ENCODE data around the gene STAG3.

DNA sequence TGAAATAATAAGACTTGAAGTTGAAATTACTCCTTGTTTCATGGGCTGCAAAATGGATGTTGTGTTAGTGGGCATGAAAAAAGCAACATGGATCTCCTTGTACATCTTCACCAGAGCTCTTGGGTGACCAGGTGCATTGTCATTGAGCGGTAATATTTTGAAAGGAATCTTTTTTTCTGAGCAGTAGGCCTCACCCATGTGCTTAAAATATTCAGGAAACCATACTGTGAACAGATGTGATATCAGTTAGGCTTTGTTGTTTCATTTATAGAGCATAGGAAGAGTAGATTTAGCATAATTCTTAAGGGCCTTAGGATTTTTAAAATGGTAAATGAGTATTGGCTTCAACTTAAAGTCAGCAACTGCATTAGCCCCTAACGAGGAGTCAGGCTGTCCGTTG is 15.3 kb downstream of the STAG3 start:
- TF ChIP-seq POLR2AphosphoS5 (IDR thresholded peaks at IDR 0.05; ENCODE audit: low read depth, low read length) (no peak), SIN3A (IDR thresholded peaks at IDR 0.05; ENCODE audit: borderline replicate concordance, insufficient read depth, low read depth, low read length) (no peak), REST (IDR thresholded peaks at IDR 0.05; ENCODE audit: insufficient read depth in 1 of 2, low read depth in 2 of 2, low read length in 1 of 2) (no peak)
- TF ChIP-seq, protein P1, sequence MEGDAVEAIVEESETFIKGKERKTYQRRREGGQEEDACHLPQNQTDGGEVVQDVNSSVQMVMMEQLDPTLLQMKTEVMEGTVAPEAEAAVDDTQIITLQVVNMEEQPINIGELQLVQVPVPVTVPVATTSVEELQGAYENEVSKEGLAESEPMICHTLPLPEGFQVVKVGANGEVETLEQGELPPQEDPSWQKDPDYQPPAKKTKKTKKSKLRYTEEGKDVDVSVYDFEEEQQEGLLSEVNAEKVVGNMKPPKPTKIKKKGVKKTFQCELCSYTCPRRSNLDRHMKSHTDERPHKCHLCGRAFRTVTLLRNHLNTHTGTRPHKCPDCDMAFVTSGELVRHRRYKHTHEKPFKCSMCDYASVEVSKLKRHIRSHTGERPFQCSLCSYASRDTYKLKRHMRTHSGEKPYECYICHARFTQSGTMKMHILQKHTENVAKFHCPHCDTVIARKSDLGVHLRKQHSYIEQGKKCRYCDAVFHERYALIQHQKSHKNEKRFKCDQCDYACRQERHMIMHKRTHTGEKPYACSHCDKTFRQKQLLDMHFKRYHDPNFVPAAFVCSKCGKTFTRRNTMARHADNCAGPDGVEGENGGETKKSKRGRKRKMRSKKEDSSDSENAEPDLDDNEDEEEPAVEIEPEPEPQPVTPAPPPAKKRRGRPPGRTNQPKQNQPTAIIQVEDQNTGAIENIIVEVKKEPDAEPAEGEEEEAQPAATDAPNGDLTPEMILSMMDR (IDR thresholded peaks at IDR 0.05): no peak

All from Panc1 (cell line).